Measurements from ENCODE around the gene IFITM10.

The IFITM10 gene

GRCh38 chr11:1706634-1707400 is 43.6 kb downstream of the IFITM10 start:
- peak; percentile 45 for DNase-seq

- no peak for DNase-seq
These were observed 45.0 kb downstream of the IFITM10 start for GRCh38 chr11:1705126-1706052.

DNA sequence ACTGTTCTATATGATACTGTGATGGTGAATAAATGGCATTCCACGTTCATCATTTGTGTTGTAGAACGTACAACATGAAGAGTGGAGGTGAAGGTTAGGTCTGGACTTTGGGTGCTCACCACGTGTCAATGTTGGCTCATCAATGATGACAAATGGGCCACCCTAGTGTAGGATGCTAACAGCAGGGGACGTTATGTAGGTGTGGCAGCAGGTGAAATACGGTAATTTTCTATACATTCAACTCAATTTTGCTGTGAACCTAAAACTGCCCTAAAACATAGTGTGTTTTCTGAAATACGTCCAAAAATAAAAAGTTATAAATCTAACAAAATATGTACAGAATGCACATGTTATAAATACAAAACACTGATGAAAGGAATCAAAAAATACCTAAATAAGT is 47.2 kb downstream of the IFITM10 start:
- no peak for DNase-seq

GRCh38 chr11:1702506-1702905 is 47.9 kb downstream of the IFITM10 start:
- no peak for DNase-seq

DNA sequence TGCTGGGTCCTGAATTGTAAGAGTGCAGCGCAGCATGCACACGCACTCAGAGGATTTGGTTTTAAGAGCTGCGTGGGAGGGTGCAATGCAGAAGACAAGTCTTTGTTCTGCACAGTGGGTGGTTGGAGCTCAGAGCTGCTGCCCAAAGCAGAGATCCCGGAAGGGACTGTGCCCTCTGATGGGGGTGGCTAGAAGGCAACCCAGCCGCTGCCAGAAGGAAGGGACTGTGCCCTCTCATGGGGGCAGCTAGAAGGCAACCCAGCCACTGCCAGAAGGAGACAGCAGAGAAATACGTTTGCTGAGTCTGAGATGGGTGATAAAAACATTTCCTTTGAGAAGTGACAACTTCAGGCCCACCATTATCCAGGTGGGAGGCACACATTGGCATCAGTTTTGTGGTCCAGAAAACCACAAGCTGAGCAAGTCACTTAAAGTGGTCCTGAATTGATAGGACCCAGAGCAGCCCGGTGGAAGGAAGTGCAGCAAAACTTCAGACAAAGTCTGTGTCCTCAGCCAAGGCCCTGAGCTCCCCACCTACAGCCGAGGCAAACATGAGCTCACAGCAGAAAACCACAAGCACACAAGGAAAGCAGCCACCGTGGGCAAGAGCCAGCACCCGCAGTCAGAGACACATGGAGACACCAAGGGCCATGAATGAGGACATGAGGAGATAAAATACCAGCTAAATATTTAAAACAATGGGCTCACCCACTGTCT is 49.1 kb downstream of the IFITM10 start:
- DNase-seq, result no peak

DNA sequence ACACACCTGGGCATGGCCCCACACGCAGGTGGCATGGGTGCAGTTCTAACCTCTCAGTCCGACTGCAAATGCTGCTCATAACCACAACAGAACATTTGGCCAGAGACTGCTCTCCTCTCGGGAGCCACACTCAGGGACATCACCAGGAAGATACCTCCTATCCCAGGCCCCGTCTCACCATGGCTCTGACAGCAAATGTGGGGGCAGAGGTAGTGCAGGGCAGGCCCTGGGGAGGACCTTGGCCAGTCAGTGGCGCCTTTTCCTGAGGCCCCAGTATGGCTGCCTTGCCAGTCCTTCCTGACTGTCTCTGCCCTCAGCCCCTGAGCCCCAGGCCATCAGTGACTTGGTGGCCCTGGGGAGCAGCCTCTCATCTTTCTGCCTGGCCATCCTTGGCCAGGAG is 50.6 kb downstream of the IFITM10 start:
- peak; percentile 27 for DNase-seq

DNA sequence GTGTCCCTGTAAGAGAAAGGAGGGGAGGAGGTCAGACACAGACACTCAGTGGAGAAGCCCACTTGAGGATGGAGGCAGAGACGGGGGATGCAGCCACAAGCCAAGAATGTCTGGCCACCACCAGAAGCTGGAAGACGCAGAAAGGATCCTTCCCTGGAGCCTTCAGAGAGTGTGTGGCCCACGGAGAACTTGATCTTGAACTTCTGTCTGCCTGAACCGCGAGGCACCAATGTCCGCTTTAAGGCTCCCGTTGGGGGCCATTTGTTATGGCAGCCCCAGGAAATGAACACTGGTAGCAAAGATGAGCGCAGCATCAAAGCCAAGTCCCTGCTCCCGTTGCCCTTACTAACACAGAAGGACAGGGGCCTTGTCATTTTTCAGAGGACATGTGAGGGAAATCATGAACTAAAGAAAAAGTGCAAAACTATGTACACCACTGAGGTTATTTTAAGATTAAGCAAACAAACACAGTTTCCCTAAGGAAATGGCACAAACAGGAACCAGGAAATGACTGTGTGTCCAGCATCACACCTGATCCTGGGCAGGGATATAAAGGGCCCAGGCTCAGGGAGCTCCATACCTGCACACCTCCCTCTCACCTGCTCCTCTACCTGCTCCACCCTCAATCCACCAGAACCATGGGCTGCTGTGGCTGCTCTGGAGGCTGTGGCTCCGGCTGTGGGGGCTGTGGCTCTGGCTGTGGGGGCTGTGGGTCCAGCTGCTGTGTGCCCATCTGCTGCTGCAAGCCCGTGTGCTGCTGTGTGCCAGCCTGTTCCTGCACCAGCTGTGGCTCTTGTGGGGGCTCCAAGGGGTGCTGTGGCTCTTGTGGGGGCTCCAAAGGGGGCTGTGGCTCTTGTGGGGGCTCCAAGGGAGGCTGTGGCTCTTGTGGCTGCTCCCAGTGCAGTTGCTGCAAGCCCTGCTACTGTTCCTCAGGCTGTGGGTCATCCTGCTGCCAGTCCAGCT is 53.5 kb downstream of the IFITM10 start, which contains the start of gene KRTAP5-6:
Gene KRTAP5-6, plus strand, starts transcription at position 588 of the 963 bp plus-strand sequence. Its CDS starts 51 bp downstream, at position 639.
- DNase-seq, result no peak

DNA sequence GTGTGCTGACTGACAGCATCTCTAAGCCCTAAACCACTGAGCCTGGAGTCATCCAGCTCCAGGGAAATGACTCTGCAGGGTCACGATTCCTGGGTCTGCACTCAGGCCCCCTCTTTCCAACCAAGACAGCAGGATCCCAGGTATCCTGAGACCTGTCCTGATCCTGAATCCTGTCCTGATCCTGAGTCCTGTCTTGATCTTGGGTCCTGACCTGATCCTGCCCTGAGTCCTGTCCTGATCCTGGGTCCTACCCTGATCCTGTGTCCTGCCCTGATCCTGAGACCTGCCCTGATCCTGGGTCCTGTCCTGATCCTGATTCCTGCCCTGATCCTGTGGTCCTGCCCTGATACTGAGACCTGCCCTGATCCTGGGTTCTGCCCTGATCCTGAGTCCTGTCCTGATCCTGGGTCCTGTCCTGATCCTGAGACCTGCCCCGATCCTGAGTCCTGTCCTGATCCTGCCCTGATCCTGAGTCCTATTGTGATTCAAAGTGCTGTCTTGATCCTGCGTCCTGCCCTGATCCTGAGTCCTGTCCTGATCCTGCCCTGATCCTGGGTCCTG is 54.8 kb downstream of the IFITM10 start:
- DNase-seq, result no peak

DNA sequence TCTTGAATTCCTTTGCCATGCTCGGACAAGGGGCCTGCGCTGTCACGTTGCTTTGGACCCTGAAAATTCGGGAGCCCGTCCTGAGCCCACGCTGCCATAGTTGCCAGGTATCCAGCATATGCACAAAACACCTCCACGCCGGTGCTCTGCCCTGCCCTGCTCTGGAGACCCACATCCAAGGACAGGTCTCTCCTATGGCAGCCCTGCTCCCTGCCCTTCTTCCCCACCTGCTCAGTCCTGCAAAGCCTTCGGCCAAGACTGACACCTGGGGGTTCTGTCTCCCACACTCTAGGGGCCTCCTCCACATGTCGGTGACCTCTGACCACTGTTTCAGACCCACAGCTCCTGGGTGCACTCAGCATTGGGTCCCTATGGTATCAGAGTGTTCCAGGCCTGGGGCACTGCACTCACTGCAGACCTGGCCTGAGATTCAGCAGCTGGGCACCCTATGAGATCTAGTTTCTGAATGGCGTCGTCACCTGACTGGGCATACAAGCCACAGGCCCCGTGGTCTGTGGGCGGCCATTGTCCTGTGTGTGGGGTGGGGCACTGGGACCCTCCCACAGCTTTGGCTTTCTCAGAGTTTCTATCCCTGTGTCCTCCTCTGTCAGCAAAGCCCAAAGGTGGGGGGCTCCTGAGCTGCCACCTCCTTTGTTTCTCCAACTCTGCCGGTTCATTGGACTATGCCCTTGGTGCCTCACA is 55.4 kb downstream of the IFITM10 start:
- no peak for DNase-seq

DNA sequence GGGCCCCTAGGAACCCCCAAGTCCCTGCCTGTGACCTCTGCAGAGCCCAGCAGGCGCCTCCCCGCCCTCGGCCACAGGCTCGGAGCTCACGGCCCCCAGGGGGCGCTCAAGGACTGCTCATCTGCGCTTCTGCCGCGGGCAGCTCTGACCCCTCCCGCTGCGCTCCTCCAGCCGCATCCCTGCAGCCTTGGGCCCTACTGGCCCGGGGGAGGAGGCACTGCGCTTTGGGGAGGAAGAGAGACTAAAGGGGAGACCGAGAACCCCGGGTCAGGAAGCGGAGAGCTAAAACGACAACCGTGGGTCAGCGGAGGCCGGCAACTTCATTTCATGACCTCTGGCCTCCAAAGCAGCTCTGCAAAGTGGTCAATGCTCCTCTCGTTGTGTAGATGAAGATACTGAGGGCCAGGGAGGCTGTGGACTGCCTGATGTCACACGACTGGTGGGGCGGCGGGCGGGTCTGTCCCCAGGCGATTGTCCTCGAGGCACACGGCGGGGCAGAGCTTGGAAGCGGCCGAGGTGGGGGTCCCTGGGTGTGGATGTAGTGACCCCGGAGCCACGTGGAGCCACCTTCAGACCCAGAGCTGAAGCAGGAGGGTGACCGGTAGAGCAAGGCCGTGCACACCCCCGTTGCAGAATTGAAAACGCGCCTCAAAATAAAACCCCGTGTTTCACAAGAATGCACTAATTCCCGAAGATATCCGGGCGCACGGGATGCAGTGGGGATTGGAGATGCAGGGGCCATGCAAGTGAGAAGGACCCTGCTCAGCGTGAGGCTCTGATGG is 56.1 kb downstream of the IFITM10 start:
- DNase-seq, result peak; percentile 81

- peak; percentile 62 for DNase-seq
These were observed 56.9 kb downstream of the IFITM10 start for GRCh38 chr11:1693327-1694063.

DNA sequence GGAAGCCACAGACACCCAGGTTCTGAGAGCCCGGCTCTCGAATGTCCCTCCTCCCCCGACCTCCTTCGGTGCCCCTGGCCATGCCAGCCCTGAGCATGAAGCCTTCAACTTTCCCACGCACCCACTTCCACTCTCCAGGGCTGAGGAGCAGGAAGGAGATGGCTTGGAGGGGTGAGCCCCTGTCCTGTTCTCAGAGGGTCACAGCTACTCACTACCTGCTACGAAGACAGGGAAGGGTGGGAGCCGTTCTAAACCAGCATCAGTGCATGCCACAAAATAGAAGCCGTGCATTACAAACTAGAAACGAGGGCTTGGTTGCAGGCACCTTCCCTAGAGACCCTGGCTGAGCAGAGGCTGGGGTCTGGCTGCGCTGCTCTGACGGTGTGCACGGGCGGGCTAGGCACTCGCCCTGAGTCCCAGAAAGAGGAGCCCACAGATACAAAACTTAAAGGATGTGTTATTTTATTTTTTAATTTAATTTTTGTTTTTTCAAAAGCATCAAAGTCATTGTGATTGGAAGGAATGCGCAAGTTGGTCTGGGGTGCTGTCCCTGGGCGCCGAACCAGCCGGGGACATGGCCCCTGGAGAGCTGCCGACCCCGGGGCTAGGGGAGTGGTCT is 57.6 kb downstream of the IFITM10 start:
- no peak for DNase-seq

GRCh38 chr11:1691878-1692707 is 58.3 kb downstream of the IFITM10 start:
- DNase-seq, result no peak

GRCh38 chr11:1691026-1691877 is 59.1 kb downstream of the IFITM10 start:
- DNase-seq, result peak; percentile 28

DNA sequence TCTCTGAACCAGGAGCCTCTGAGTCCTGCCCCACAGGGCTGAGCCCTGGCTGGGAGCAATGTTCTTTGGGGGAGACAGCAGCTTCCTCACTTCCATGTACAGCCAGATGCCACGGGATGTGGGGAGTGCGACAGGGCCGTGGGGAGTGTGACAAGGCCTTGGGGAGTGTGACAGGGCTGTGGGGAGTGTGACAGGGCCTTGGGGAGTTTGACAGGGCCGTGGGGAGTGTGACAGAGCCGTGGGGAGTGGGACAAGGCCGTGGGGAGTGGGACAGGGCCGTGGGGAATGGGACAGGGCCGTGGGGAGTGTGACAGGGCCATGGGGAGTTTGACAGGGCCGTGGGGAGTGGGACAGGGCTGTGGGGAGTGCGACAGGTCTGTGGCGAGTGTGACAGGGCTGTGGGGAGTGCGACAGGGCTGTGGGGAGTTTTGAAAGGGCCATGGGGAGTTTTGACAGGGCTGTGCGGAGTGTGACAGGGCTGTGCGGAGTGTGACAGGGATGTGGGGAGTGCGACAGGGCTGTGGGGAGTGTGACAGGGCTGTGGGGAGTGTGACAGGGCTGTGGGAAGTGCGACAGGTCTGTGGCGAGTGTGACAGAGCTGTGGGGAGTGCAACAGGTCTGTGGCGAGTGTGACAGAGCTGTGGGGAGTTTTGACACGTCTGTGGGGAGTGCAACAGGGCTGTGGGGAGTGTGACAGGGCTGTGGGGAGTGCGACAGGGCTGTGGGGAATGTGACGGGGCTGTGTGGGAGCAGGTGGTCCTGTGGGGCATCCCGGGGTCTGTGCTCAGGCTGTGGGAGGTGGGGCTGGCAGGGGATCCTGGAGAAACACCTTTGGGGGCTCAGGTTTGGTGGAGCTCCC is 60.0 kb downstream of the IFITM10 start:
- no peak for DNase-seq
